GM21423 (cell line): Measurements from ENCODE around the gene MT4.

Experiments used
- ATAC-seq: cut with Tn5 transposase; IDR thresholded peaks from one replicate; pipeline ENCODE4 v1.9.1; 2021; ENCODE audit warnings: mild to moderate bottlenecking, moderate library complexity; ENCODE audit not compliant: unreplicated experiment

Gene MT4

DNA sequence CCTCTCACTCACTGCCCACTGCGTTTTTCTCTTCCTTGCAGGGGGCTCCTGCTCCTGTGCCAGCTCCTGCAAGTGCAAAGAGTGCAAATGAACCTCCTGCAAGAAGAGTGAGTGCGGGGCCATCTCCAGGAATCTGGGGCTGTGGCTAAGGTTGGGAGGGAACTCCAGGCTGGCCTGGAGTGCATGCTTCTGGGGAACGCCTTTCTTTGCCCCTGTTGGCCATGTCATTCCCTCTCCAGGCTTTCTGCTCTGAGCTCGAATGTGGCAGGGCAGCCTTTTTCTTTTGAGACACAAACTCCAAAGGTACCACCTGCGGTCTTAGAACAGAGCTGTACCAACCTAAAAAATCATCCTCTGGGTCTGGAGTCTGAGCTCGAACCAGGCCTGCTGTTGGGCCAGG lies 53.3 kb downstream of the MT4 start:
- ATAC-seq, result no peak
